ENCODE results near the gene ADRM1.

GRCh38 chr20:62320581-62321354 is 18.0 kb downstream of the ADRM1 start:
- no peak for TF ChIP-seq CTCF (conservative IDR thresholded peaks at IDR 0.05)
- no peak for TF ChIP-seq EZH2 (IDR thresholded peaks at IDR 0.05; ENCODE audit: low read depth)

All from PC-9 (cell line).